ENCODE data around the gene MBD5.

Gene MBD5

DNA sequence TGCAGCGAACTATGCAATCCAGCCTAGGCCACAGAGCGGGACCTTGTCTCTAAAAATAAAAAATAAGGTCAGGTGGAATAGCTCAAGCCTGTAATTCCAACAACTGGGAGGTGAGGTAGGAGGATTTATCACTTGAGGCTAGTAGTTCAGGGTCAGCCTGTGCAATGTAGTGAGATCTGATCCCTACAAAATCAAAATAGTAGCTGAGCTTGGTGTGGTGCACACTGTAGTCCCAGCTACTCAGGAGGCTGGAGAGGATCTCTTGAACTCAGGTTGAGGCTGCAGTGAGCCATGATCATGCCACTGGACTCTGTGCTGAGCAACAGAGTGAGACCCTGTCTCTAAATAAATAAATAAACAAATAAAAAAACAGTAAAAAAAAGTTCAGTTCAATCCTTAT, 5.7 kb downstream of the MBD5 start:
- no peak for DNase-seq

DNA sequence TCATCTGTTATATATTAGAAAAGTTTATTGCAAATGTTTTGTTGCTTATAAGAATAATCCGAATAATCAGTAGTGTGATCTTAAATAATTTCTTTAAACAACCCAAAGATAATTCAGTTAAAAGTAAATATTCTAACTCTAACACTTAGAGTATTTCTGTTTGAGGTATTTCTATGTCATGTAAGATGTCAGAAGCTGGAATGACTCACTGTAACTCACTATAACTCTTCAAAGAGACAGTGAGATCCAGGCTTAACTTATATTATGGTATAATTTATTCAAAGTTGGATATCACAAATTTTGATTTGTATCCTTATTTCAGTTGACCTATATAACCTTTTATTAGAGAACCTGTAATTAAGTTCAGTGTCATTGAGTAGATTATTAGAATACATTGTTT, 6.9 kb downstream of the MBD5 start:
- DNase-seq = no peak

DNA sequence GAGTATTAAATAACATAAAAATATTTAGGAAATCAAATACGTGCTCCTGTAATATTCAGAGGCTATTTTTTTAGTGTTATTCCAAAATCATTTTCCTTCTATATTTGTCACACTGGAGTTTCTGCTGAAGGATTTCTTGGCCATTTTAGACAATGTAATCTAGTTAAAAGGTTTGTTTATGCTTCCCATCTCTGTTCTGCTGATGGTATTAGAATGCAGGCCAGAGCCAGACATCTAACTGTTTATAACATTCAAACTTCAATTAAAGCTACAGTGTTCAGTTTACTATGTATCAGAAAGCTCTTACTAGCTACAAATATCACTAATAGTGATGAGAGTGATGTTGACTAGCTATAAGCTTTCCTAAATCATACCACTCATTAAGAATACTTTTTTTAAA, 7.9 kb downstream of the MBD5 start:
- DNase-seq = no peak

- no peak for DNase-seq
These were observed 10.3 kb downstream of the MBD5 start for GRCh38 chr2:148031152-148031551.

- DNase-seq = no peak
These were observed 11.3 kb downstream of the MBD5 start for GRCh38 chr2:148032215-148032614.

GRCh38 chr2:148039783-148040182, 18.9 kb downstream of the MBD5 start:
- no peak for DNase-seq

GRCh38 chr2:148042219-148042618, 21.3 kb downstream of the MBD5 start:
- no peak for DNase-seq

DNA sequence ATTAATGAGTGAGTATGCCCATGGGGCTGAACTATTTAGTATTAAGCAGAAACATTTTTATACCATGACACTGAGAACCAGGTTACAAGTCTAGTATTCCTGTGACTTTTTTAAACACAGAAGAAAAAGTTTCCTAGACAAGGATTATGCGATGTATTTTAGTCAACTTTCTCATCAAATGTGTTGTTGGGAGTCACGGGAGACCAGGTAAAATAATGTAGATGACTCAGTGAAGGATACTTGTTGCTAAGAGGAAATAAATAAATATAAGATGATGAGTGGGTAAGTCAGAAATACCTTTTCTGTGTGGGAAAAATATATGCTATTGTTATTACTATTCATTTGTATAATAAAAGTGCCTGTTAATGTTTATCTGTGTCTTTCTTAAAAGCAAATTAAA, 23.4 kb downstream of the MBD5 start:
- no peak for DNase-seq

DNA sequence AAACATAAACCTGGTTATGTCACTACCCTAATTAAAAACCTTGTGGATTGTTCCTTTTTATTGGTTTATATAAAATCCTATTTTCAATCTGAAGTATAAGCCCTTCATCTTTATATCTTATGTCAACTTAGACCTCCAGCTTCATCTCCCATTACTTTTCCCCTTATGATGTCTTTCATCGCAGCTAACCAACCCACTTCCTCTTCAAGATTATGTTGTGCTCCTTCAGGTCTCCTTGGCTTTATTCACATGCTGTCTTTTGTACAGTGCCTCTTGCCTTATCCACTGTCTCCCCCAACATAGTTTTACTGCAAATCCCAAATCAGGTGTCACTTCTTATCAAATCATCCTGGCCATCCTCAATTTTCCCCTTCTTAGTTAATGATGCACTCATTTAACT, 25.9 kb downstream of the MBD5 start:
- DNase-seq = no peak

DNA sequence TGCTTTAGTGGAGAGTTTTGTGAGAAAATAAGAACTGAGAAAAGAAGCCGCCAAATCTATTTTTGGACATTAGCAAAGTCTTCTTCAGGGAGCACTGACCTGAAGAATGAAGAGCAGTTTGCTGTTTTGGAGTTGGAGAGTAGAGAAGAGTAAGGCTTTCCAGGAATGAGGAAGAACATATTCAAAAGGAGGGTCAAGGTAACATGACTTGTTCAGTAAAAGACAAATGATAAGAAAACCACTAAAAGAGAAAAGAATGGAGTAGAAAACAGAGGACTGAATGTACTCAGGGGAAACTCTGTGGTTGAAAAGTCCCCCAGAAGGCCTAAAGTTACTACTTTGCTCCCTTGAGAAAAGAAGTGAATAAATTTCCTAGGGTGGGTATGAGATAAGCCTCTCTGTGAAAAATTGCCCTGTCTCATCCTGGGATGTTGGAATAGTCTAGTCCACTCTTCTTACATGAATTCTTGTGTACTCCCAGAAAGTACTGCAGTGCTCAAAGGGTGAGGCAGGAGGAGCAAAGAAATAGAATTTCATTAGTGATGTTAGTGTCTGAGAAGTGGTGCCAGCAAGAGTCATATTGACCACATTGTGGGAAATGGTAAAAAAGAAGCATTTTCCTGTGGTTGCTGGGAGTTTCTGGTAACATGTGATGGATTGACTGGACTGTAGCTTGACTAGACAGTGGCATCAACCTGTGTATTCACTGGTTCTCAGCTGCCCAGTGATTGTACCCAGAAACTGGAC, 27.8 kb downstream of the MBD5 start:
- no peak for DNase-seq

GRCh38 chr2:148049284-148049683, 28.4 kb downstream of the MBD5 start:
- no peak for DNase-seq

DNA sequence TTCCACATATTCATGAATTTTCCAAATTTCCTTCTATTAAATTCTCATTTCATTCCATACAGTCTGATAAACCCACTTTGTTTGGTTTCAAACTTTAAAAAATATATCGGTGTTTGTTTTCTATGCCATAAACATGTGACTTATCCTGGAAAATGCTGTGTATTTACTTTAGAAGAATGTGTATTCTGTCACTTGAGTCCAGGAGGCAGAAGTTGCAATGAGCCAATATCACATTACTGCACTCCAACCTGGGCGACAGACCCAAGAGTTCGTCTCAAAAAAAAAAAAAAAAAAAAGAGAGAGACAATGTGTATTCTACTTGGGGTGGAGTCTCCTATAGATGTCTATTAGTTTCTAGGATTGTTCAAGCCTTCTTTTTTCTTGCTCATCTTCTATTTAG, 31.8 kb downstream of the MBD5 start:
- no peak for DNase-seq

GRCh38 chr2:148058641-148059040, 37.8 kb downstream of the MBD5 start:
- no peak for DNase-seq

- no peak for DNase-seq
These were observed 42.7 kb downstream of the MBD5 start for GRCh38 chr2:148063633-148064032.

GRCh38 chr2:148065936-148066335, 45.0 kb downstream of the MBD5 start:
- DNase-seq = no peak

DNA sequence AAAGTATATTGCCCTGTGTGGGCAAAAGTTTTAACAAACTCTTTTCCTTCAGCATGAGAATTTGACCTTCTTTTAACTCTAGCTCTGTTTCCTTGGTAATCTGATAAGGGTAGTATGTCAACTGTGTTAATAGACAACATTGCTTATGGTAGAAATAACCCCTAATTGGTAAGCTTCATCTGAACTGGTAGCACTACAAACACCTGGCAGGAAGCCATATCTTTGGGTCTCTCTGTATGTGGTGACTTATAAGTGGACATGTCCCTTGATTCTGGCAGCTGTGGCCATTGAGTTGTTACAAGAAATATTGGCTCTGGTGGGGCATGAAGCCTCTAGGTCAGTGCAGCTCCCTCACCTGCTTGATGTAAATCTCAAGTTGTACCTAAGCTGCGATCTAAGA, 46.9 kb downstream of the MBD5 start:
- DNase-seq = no peak

DNA sequence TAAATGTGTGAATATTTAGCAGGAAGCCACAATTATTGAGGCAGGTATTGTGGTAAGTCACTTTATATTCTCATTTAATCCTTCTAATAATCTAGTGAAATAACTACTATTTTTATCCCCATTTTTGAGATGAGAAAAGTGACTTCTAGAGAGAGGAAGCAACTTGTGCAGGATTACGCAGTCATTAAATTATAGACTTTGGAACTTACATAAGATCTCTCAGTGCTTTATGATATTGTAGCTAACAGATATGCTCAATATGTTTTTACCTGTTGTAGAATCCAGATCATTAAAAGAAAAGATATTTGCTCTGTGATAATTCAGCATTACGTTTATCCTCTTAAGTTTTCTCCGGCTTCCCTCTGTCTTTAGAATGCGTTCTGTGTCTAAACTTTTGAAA, 50.5 kb downstream of the MBD5 start:
- DNase-seq = no peak

- DNase-seq = no peak
These were observed 75.1 kb downstream of the MBD5 start for GRCh38 chr2:148096012-148096411.

DNA sequence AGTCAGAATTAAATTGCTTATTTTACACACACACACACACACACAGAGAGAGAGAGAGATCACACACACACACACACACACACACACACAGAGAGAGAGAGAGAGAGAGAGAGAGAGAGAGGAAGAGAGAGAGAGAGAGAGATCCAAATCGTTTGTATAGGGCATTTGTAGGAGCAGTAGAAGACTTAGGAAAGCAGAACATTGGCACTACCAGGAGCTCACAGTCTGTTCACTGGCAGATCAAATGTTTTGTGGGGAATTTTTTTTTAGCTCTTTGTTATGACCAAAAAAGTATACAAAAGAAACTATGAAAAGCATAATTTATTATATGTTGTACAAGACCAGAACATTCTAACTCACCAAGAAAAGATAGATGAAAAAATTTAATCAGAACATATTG, 81.8 kb downstream of the MBD5 start:
- DNase-seq = no peak

- no peak for DNase-seq
These were observed 83.1 kb downstream of the MBD5 start for GRCh38 chr2:148103946-148104345.

GRCh38 chr2:148106331-148106730, 85.4 kb downstream of the MBD5 start:
- DNase-seq = no peak

DNA sequence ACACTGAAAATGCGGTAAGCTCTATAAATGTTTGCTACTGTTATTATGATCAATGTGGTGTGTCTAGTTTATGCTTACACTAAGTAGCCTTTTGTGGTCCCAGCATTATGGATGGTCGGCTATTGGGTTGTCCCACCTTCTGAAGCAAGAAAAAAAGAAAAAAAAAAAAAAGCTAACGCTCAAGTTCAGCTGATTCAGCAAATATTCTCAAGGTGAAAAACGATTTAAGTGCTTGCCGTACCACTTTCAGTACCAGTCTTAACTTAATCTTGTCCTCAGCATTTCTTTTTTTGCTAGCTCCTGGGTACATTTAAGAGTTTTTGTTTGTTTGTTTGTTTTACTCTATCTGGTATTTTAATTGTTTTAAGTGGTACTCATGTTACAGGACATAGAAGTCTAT, 87.5 kb downstream of the MBD5 start:
- no peak for DNase-seq

DNA sequence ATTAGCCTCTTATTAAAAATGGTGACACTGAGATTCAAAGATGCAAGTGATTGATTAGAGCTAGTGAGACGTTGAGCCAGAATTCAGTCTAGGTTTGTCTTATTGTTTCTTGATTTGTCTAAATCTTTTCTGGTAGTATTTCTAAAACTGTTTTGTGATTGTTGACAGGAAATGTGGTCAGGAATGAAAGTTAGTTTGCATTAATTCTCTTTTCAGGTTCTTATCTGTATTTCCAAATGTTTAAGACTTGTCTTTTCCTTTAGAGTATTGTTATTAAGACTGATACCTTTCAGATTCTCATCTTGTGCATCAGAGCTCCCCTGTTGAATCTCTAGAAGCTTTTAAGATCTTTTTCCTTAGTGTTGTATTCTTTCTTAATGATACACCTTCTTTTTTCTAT, 89.3 kb downstream of the MBD5 start:
- no peak for DNase-seq

DNA sequence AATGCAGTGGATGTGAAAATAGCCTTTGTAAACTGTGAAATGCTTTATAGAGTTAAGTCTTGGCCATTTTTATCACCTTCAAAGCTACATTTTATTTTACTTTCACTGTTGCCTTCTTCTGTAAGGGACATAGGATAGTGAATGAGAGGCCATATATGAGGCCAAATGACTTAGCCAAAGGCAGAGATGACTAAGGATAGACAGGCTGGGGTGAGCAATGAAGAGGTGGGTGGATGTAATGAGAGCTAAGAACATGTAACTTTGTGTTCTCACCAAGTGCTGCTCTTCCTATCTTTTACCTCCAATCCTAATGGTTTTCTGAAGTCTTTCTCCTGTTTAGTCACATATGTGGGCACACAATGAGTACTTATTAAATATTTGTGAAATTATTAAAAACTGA, 101.9 kb downstream of the MBD5 start:
- no peak for DNase-seq

GRCh38 chr2:148124271-148124670, 103.4 kb downstream of the MBD5 start:
- DNase-seq = no peak

GRCh38 chr2:148130581-148130980, 109.7 kb downstream of the MBD5 start:
- no peak for DNase-seq

Data from activated effector memory CD4-positive, alpha-beta T cell treated with anti-CD3 and anti-CD28 coated beads, Interleukin-2, amount 50 U/mL, for 16 hours (primary cell).